Effector memory CD4-positive, alpha-beta T cell (primary cell): ENCODE results near the gene GLUL.
"Not testable (repeated sequence)": the region's sequence is repeated elsewhere in the genome, so short reads cannot be mapped to it uniquely, and the experiment has no call there.

Experiments
- DNase-seq, 3 donors: peaks; one replicate each; pipeline ENCODE4 v3.0.0-alpha.2; 2020
- H3K27ac ChIP-seq: 2 replicates; pipeline ENCODE4 v1.7.0; 2013; ENCODE audit warnings: mild to moderate bottlenecking, low read length, moderate library complexity; ENCODE audit not compliant: insufficient read depth, poor library complexity, severe bottlenecking
- H3K27me3 ChIP-seq: replicated peaks from 2 replicates; pipeline ENCODE4 v1.7.0; 2013; ENCODE audit warnings: mild to moderate bottlenecking, low read length; ENCODE audit not compliant: insufficient read depth, control insufficient read depth, poor library complexity, severe bottlenecking
- H3K36me3 ChIP-seq: 2 replicates; pipeline ENCODE4 v1.7.0; 2013; ENCODE audit warnings: mild to moderate bottlenecking, low read length, moderate library complexity; ENCODE audit not compliant: control insufficient read depth, insufficient read depth
- H3K4me1 ChIP-seq: 2 replicates; pipeline ENCODE4 v1.7.0; 2013; ENCODE audit warnings: low read length, mild to moderate bottlenecking; ENCODE audit not compliant: control insufficient read depth, insufficient read depth, poor library complexity, severe bottlenecking
- H3K4me3 ChIP-seq: 2 replicates; pipeline ENCODE4 v1.7.0; 2013; ENCODE audit warnings: low read length, low read depth, mild to moderate bottlenecking; ENCODE audit not compliant: insufficient read depth, poor library complexity, severe bottlenecking
- H3K9me3 ChIP-seq: 2 replicates; pipeline ENCODE4 v1.7.0; 2013; ENCODE audit warnings: mild to moderate bottlenecking, low read length, moderate library complexity; ENCODE audit not compliant: control insufficient read depth

GLUL gene

GRCh38 chr1:182348961-182349747, 42.4 kb downstream of the GLUL start:
- peaks cover 3% of the 10 kb centered on the region for H3K27me3 ChIP-seq
- H3K4me1 ChIP-seq = no peaks in the 10 kb centered on the region
- H3K4me3 ChIP-seq = no peak overlapping the region
- H3K36me3 ChIP-seq = no peaks in the 10 kb centered on the region
- no peak for DNase-seq
- no peak overlapping the region for H3K27ac ChIP-seq
- no peaks in the 10 kb centered on the region for H3K9me3 ChIP-seq

- H3K4me1 ChIP-seq = no peaks in the 10 kb centered on the region
- H3K9me3 ChIP-seq = no peaks in the 10 kb centered on the region
- no peak overlapping the region for H3K4me3 ChIP-seq
- no peaks in the 10 kb centered on the region for H3K36me3 ChIP-seq
- no peak for DNase-seq
- peaks cover 3% of the 10 kb centered on the region for H3K27me3 ChIP-seq
- no peak overlapping the region for H3K27ac ChIP-seq
Observed at GRCh38 chr1:182347019-182347418, 44.6 kb downstream of the GLUL start.

DNA sequence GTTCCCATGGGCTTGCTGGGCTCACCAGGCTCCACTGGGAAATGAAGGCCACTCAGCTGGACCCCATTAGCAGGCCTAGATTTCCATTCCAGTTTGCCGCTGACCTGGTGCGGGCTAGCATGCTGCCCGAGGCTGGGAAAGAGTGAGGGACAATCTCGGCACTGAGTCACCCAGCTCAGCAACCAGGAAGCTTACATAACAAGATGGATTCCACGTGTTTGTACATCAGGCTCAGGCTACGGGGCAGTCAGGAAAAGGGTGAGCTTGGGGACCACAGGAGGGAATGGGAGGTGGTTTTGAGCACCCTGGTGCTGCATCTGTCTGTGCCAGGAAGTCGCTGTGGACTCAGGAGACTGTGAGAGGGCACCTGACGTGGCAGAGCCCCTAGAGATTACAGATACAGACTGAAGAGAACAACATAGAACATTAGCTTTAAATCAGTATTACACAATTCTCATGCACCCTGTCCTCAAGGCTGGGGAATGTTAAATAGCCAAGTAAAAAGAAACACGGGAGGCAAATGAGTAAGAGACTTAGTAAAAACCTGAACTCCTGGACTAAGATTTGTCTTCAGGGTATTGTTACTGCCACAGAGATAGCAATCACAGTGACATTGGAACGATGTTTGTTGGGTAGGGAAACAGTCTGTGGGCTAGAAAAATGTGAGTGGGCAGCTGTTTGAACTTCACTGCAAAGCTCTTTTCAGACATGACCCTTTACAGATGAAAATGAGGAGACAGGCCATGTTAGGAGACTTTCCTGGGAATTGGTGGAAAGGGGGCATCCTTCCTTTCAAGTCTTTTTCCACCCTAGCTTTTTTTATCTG, 51.1 kb downstream of the GLUL start:
- no peaks in the 10 kb centered on the region for H3K9me3 ChIP-seq
- no peaks in the 10 kb centered on the region for H3K4me1 ChIP-seq
- H3K4me3 ChIP-seq = no peak overlapping the region
- H3K36me3 ChIP-seq = no peaks in the 10 kb centered on the region
- no peak for DNase-seq
- no peaks in the 10 kb centered on the region for H3K27me3 ChIP-seq
- no peak overlapping the region for H3K27ac ChIP-seq

DNA sequence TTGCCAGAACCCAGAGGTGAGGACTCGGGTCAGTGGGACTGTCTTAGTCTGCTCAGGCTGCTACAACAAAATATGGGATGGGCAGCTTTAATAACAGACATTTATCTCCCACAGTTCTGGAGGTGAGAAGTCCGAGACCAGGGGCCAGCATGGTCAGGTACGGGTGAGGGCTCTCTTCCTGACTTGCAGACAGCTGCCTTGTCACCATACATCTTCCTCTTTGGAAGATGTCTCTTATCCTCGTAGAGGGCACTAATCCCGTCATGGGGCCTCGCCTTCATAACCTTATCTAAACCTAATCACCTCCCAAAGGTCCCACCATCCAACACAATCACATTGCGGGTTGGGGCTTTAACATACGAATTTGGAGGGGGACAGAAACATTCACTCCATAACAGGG, 51.9 kb downstream of the GLUL start:
- Histone ChIP-seq H3K27me3 (no peaks in the 10 kb centered on the region), H3K36me3 (no peaks in the 10 kb centered on the region), H3K27ac (no peak overlapping the region), H3K9me3 (no peaks in the 10 kb centered on the region), H3K4me3 (no peak overlapping the region), H3K4me1 (no peaks in the 10 kb centered on the region)
- no peak for DNase-seq

- no peak for DNase-seq
- Histone ChIP-seq H3K27ac (no peak overlapping the region), H3K9me3 (no peaks in the 10 kb centered on the region), H3K4me3 (no peak overlapping the region), H3K4me1 (no peaks in the 10 kb centered on the region), H3K27me3 (no peaks in the 10 kb centered on the region), H3K36me3 (no peaks in the 10 kb centered on the region)
Observed at GRCh38 chr1:182338806-182339370, 52.7 kb downstream of the GLUL start.

- Histone ChIP-seq H3K9me3 (no peaks in the 10 kb centered on the region), H3K27ac (no peak overlapping the region), H3K27me3 (no peaks in the 10 kb centered on the region), H3K4me3 (no peak overlapping the region), H3K36me3 (no peaks in the 10 kb centered on the region), H3K4me1 (no peaks in the 10 kb centered on the region)
- no peak for DNase-seq
Observed at GRCh38 chr1:182337736-182338571, 53.6 kb downstream of the GLUL start.

DNA sequence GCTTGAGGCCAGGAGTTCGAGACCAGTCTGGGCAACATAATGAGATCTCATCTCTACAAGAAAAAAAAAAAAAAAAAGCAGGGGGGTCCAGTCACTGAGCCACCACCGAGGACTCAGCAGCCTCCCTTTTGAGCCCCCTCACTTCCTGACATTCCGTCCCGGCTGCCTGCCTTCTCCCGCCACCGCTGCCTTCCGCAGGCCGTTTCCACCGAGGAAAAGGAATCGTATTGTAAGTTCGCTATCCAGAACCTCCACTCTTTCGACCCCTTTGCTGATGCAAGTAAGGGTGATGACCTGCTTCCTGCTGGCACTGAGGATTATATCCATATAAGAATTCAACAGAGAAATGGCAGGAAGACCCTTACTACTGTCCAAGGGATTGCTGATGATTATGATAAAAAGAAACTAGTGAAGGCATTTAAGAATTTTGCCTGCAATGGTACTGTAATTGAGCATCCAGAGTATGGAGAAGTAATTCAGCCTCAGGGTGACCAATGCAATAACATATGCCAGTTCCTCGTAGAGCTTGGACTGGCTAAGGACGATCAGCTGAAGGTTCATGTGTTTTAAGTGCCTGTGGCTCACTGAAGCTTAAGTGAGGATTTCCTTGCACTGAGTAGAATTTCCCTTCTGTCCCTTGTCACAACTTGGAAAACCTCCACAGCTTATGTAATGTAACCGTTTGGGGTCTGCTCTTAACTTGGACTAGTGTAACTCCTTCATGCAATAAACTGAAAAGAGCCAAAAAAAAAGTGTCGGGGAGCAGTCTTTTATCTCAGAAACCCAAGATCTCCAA, 55.6 kb downstream of the GLUL start:
- no peak for DNase-seq
- Histone ChIP-seq H3K4me1 (no peaks in the 10 kb centered on the region), H3K9me3 (no peaks in the 10 kb centered on the region), H3K27ac (no peak overlapping the region), H3K4me3 (no peak overlapping the region), H3K36me3 (no peaks in the 10 kb centered on the region), H3K27me3 (no peaks in the 10 kb centered on the region)

DNA sequence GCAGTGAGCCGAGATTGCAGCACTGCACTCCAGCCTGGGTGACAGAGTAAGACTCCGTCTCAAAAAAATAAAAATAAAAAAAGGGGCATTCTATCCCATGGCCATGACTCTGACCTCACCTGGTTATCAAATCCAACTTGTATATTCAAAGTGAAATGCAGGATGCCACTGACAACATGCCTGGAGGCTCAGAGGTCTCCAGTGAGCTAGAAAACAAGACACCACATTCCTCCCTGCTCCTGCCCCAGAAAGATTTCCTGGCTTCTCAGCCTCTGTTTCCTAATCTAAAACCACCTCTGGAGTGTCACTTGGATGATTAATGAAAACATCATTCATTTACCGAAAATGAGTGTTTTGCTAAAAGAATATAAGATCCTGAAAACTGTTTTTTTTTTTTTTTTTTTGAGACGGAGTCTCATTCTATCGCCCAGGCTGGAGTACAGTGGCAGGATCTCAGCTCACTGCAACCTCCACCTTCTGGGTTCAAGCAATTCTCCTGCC, 58.5 kb downstream of the GLUL start:
- not testable (repeated sequence) for H3K4me3 ChIP-seq, H3K36me3 ChIP-seq, H3K27ac ChIP-seq, H3K27me3 ChIP-seq, DNase-seq, H3K4me1 ChIP-seq, H3K9me3 ChIP-seq
